Breast epithelium (tissue), 4 donors: Measurements from ENCODE around the gene MALRD1. TPM values are rescaled to one million over a fixed set of nuclear protein-coding genes. Genes with fewer than 3 reads are reported as not detected.

Experiments
- DNase-seq, 2 donors: peaks; one replicate each; pipeline ENCODE4 v3.0.0-alpha.2; 2019; ENCODE audit warnings: low spot score in 2 of 2
- H3K27ac ChIP-seq, 2 donors: fragments of 200-600 bp; sonication (generic) in 1 of 2; one replicate each; pipeline ENCODE4 v1.5.1; 2016 to 2019; ENCODE audit warnings: mild to moderate bottlenecking in 1 of 2
- H3K27me3 ChIP-seq, 2 donors: fragments of 200-600 bp; sonication (generic) in 1 of 2; one replicate each; pipeline versions ENCODE4 v1.5.1 to v1.6.0; 2017 to 2019; ENCODE audit warnings: control low read depth in 1 of 2, mild to moderate bottlenecking in 1 of 2
- H3K36me3 ChIP-seq: fragments of 200-600 bp; one replicate; pipeline ENCODE4 v1.5.1; 2019
- H3K4me1 ChIP-seq, 2 donors: fragments of 200-600 bp; sonication (generic); one replicate each; pipeline ENCODE4 v1.5.1; 2016 to 2019; ENCODE audit warnings: control low read depth in 1 of 2
- H3K4me3 ChIP-seq, 3 donors: fragments of 200-600 bp; sonication (generic); 1 replicate in 2 of 3; 2 replicates in 1 of 3; pipeline ENCODE4 v1.5.1; 2016 to 2019; ENCODE audit warnings: mild to moderate bottlenecking in 3 of 3, moderate library complexity in 2 of 3
- H3K9me3 ChIP-seq, 2 donors: fragments of 200-600 bp; sonication (generic) in 1 of 2; one replicate each; pipeline ENCODE4 v1.5.1; 2016 to 2019; ENCODE audit warnings: control low read depth in 1 of 2
- POLR2A ChIP-seq: fragments of 450-650 bp; IDR thresholded peaks from one replicate; pipeline ENCODE4 v1.6.1; 2016; ENCODE audit warnings: antibody characterized with exemption, mild to moderate bottlenecking, moderate library complexity
- POLR2AphosphoS5 ChIP-seq, 3 donors: sonication (generic); formaldehyde crosslinking; IDR thresholded peaks; one replicate each; pipeline ENCODE4 v1.6.1; 2017; ENCODE audit warnings: antibody characterized with exemption in 3 of 3
- intact Hi-C: fragments of 100-400 bp; cut with DNase I; formaldehyde crosslinking; loops from one replicate; pipeline ENCODE4 v1.15.1; 2023; ENCODE audit warnings: low total_unique reads
- total RNA-seq, 3 donors: library from RNA; depleted of rRNA; stranded (reverse); fragments of >200 nt; gene quantifications; one replicate each; pipeline ENCODE4 v1.1.0, GENCODE V29; 2016
- TF ChIP-seq, protein P1 (sequence below), 3 donors: fragments of 450-650 bp; IDR thresholded peaks; one replicate each; pipeline ENCODE4 v1.5.1; 2016 to 2017; ENCODE audit warnings: antibody characterized with exemption in 3 of 3, mild to moderate bottlenecking in 3 of 3, moderate library complexity in 3 of 3

MALRD1 gene
- total RNA-seq, 3 donors from 2014 or later = 0.96 to 8.6 (median 2.6) TPM

DNA sequence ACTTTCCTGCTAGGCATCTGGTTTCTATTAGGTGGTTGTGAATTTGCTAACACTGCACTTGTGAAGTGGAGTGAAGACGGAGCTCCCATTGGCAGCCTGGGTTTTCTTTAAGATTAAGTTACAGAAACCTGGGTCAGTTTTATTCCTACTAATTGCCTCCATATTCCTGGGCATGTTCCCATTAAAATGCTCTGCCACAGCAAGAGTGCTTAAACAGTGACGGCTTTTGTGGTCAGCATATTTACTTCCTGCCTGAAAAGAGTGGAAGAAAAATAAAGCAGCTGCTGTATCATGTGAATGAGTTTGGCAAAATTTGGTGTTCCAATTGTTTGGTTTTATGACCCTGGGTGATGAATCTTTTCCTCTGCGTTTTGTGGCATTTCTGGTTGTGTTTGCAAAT, 670.7 kb downstream of the MALRD1 start:
- Histone ChIP-seq H3K36me3 (no peaks in the 10 kb centered on the region), H3K9me3 (no peaks in the 10 kb centered on the region), H3K27ac (no peak overlapping the region), H3K4me3 (peak overlapping the region in 2 of 3 donors; percentile 2 to 31), H3K27me3 (no peaks in the 10 kb centered on the region), H3K4me1 (no peaks in the 10 kb centered on the region)
- TF ChIP-seq, protein P1, sequence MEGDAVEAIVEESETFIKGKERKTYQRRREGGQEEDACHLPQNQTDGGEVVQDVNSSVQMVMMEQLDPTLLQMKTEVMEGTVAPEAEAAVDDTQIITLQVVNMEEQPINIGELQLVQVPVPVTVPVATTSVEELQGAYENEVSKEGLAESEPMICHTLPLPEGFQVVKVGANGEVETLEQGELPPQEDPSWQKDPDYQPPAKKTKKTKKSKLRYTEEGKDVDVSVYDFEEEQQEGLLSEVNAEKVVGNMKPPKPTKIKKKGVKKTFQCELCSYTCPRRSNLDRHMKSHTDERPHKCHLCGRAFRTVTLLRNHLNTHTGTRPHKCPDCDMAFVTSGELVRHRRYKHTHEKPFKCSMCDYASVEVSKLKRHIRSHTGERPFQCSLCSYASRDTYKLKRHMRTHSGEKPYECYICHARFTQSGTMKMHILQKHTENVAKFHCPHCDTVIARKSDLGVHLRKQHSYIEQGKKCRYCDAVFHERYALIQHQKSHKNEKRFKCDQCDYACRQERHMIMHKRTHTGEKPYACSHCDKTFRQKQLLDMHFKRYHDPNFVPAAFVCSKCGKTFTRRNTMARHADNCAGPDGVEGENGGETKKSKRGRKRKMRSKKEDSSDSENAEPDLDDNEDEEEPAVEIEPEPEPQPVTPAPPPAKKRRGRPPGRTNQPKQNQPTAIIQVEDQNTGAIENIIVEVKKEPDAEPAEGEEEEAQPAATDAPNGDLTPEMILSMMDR (IDR thresholded peaks at IDR 0.05) = no peak
- TF ChIP-seq POLR2AphosphoS5 (IDR thresholded peaks at IDR 0.05) (no peak), POLR2A (no peak)
- no peak for DNase-seq
- intact Hi-C loops = no loop called here

DNA sequence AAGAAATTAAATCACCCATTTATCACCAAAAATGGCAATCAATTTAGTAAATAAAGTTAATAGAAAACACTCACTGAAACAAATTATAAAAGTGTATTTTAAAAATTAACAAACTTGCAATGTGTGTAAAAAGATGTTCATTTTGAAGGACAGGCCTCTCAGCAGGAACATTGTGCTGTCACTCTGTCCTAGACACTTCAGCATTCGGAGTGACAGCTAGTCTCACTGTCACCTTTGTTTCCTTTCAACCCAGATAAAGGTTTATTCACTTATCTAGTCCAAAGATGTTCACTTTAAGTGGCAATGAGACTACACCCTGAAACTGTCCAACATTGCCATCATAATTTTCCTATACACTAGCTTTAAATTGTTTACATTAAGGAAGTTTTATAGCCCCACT, 675.7 kb downstream of the MALRD1 start:
- intact Hi-C loops = no loop called here
- H3K27ac ChIP-seq = no peak overlapping the region
- H3K27me3 ChIP-seq = no peaks in the 10 kb centered on the region
- TF ChIP-seq POLR2AphosphoS5 (IDR thresholded peaks at IDR 0.05) (no peak), POLR2A (no peak)
- TF ChIP-seq, protein P1 (IDR thresholded peaks at IDR 0.05) = no peak
- H3K4me1 ChIP-seq = no peaks in the 10 kb centered on the region
- peaks cover 0 to 6% of the 10 kb centered on the region in 2 donors for H3K9me3 ChIP-seq
- H3K4me3 ChIP-seq = no peak overlapping the region
- H3K36me3 ChIP-seq = no peaks in the 10 kb centered on the region
- DNase-seq = no peak

GRCh38 chr10:19728376-19728775, 679.8 kb downstream of the MALRD1 start:
- Histone ChIP-seq H3K27me3 (no peaks in the 10 kb centered on the region), H3K36me3 (no peaks in the 10 kb centered on the region), H3K4me1 (no peaks in the 10 kb centered on the region), H3K9me3 (peaks cover 0 to 6% of the 10 kb centered on the region in 2 donors), H3K27ac (no peak overlapping the region), H3K4me3 (no peak overlapping the region)
- no peak for DNase-seq
- TF ChIP-seq, protein P1 (IDR thresholded peaks at IDR 0.05) = no peak
- TF ChIP-seq POLR2AphosphoS5 (IDR thresholded peaks at IDR 0.05) = no peak
- no peak for TF ChIP-seq POLR2A
- intact Hi-C loops = no loop called here

GRCh38 chr10:19728964-19729363, 680.4 kb downstream of the MALRD1 start:
- intact Hi-C loops = no loop called here
- Histone ChIP-seq H3K4me1 (no peaks in the 10 kb centered on the region), H3K27me3 (no peaks in the 10 kb centered on the region), H3K9me3 (peaks cover 0 to 6% of the 10 kb centered on the region in 2 donors), H3K36me3 (no peaks in the 10 kb centered on the region), H3K27ac (no peak overlapping the region), H3K4me3 (no peak overlapping the region)
- no peak for DNase-seq
- TF ChIP-seq POLR2AphosphoS5 (IDR thresholded peaks at IDR 0.05) (no peak), POLR2A (no peak)
- TF ChIP-seq, protein P1 (IDR thresholded peaks at IDR 0.05) = no peak

DNA sequence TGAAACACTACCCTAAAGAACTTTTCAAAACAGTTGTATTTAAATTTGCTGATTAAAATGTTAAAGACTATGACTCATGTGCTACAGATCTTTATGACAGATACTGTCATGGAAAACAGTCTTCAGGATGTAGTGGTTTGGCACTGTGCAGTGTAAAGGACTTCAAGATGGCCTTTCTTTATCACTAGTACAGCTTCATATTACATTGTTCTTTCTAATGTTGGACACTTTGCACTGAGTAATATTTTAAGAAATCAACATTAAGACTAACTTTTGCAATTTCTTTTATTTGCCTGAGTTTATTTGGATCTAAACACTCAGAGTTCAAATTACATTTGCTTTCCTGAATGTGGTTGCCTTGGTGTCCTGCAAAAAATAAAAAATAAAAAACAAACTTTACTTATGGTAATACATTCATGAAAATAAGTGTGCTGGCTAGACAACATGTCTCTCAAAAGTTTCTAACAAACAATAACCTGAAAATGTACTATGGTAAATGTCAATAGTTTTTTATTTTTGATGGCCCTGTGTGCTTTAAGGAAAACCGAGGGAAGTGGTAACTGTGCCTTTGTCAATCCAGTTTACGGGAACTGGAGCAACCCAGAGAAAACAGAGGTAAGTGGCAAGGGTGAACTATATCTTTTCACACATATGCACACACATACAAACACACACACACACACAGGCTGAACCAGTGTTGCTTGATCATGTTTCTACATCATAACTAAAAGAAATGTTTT, 681.7 kb downstream of the MALRD1 start:
- H3K27me3 ChIP-seq = no peaks in the 10 kb centered on the region
- intact Hi-C loops = no loop called here
- DNase-seq = no peak
- TF ChIP-seq, protein P1 (IDR thresholded peaks at IDR 0.05) = no peak
- TF ChIP-seq POLR2AphosphoS5 (IDR thresholded peaks at IDR 0.05) (no peak), POLR2A (no peak)
- no peaks in the 10 kb centered on the region for H3K4me1 ChIP-seq
- no peak overlapping the region for H3K4me3 ChIP-seq
- H3K27ac ChIP-seq = no peak overlapping the region
- no peaks in the 10 kb centered on the region for H3K36me3 ChIP-seq
- peaks cover 0 to under 1% of the 10 kb centered on the region in 2 donors for H3K9me3 ChIP-seq
